ENCODE results near the gene ENTPD3. TPM values are rescaled to one million over a fixed set of nuclear protein-coding genes. Genes with fewer than 3 reads are reported as not detected.
A peak's percentile ranks its signal among the peaks of the same experiment; 100 is the strongest.

ENTPD3 gene
- total and polyA plus RNA-seq, 2 of the 13 experiments (the other 11 are each of a cell fraction or from before 2014, with no cell fraction given), result 0.07 TPM; not detected in 1

DNA sequence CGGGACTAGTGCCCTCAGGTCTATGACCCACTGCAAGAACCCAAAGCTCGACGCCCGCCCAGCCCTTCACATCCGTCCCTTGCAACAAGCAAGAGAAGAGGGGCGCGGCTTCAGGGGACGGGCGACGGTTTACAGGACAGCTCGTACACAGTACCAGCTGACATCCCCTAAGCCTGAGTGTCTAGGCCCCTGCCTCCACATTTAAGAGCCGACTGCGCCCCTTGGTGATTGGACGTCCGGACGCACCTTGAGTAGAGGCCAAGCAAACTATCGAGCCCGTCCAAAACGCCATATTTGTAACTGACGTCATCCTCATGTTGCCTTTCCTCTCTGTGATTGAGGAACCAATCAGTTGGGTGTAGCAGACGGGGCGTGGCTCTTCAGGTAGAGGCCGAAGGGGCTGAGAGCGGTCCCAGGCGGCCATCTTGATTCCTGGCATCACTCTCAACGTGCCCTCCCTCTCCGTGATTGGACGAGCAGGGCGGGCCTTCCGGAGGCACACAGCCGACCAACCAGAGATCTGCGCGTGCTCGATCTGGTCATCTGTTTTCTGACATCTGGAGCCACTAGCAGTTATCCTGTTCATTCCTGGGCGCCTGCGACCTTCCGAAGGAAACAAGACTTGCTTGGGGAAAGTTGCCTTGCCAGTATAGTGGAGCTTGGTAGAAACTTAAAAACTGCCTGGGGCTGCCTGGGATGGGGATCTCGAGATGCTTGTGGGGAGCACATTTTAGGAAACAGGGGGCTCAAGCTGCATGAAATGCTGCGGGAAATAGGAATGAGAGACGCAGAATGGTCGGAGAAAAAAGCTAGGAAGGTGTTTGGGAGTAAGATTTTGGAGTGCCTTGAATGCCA, 66.1 kb downstream of the ENTPD3 start (continued):
- TF ChIP-seq, protein P1, sequence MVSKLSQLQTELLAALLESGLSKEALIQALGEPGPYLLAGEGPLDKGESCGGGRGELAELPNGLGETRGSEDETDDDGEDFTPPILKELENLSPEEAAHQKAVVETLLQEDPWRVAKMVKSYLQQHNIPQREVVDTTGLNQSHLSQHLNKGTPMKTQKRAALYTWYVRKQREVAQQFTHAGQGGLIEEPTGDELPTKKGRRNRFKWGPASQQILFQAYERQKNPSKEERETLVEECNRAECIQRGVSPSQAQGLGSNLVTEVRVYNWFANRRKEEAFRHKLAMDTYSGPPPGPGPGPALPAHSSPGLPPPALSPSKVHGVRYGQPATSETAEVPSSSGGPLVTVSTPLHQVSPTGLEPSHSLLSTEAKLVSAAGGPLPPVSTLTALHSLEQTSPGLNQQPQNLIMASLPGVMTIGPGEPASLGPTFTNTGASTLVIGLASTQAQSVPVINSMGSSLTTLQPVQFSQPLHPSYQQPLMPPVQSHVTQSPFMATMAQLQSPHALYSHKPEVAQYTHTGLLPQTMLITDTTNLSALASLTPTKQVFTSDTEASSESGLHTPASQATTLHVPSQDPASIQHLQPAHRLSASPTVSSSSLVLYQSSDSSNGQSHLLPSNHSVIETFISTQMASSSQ (IDR thresholded peaks at IDR 0.05; ENCODE audit: low read depth), result no peak
- TF ChIP-seq, protein P1 (CRISPR knock-in tag; IDR thresholded peaks at IDR 0.05; ENCODE audit: borderline replicate concordance), result 0 out of 2 replicates have a peak, but pooled peaks have one; percentile 44
- TF ChIP-seq, protein P2, sequence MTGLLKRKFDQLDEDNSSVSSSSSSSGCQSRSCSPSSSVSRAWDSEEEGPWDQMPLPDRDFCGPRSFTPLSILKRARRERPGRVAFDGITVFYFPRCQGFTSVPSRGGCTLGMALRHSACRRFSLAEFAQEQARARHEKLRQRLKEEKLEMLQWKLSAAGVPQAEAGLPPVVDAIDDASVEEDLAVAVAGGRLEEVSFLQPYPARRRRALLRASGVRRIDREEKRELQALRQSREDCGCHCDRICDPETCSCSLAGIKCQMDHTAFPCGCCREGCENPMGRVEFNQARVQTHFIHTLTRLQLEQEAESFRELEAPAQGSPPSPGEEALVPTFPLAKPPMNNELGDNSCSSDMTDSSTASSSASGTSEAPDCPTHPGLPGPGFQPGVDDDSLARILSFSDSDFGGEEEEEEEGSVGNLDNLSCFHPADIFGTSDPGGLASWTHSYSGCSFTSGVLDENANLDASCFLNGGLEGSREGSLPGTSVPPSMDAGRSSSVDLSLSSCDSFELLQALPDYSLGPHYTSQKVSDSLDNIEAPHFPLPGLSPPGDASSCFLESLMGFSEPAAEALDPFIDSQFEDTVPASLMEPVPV (CRISPR knock-in tag; IDR thresholded peaks at IDR 0.05), result no peak
- peak; percentile 81 for TF ChIP-seq POLR2AphosphoS5 (IDR thresholded peaks at IDR 0.05; ENCODE audit: low read depth, low read length)
- TF ChIP-seq GZF1 (CRISPR knock-in tag; IDR thresholded peaks at IDR 0.05), result 0 out of 2 replicates have a peak, but pooled peaks have one; percentile 43
- no peak for TF ChIP-seq RBAK (CRISPR knock-in tag; IDR thresholded peaks at IDR 0.05)
- TF ChIP-seq PPARG (CRISPR knock-in tag; conservative IDR thresholded peaks at IDR 0.05), result no peak; the same call in 1 of the 2 replicates
- no peak for TF ChIP-seq MBNL3 (CRISPR knock-in tag; conservative IDR thresholded peaks at IDR 0.05)
- no peak for TF ChIP-seq NPAS2 (CRISPR knock-in tag; IDR thresholded peaks at IDR 0.05; ENCODE audit: borderline replicate concordance)
- no peak for TF ChIP-seq FOXA1 (IDR thresholded peaks at IDR 0.05)
- peak; percentile 54 for TF ChIP-seq FOXA1 (CRISPR knock-in tag; IDR thresholded peaks at IDR 0.05)
- TF ChIP-seq ZNF24 (IDR thresholded peaks at IDR 0.05), result no peak
- TF ChIP-seq, protein P3, sequence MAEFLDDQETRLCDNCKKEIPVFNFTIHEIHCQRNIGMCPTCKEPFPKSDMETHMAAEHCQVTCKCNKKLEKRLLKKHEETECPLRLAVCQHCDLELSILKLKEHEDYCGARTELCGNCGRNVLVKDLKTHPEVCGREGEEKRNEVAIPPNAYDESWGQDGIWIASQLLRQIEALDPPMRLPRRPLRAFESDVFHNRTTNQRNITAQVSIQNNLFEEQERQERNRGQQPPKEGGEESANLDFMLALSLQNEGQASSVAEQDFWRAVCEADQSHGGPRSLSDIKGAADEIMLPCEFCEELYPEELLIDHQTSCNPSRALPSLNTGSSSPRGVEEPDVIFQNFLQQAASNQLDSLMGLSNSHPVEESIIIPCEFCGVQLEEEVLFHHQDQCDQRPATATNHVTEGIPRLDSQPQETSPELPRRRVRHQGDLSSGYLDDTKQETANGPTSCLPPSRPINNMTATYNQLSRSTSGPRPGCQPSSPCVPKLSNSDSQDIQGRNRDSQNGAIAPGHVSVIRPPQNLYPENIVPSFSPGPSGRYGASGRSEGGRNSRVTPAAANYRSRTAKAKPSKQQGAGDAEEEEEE (CRISPR knock-in tag; IDR thresholded peaks at IDR 0.05; ENCODE audit: borderline replicate concordance), result no peak
- no peak; a peak in 1 of 4 replicates for TF ChIP-seq KLF16 (CRISPR knock-in tag; IDR thresholded peaks at IDR 0.05)
- TF ChIP-seq RAD51 (IDR thresholded peaks at IDR 0.05; ENCODE audit: borderline replicate concordance), result no peak
- no peak for TF ChIP-seq ZNF563 (CRISPR knock-in tag; IDR thresholded peaks at IDR 0.05)
- no peak for TF ChIP-seq ZNF138 (CRISPR knock-in tag; IDR thresholded peaks at IDR 0.05; ENCODE audit: low read depth)
- TF ChIP-seq EZH2 (conservative IDR thresholded peaks at IDR 0.05; ENCODE audit: low read depth, low read length), result no peak
- TF ChIP-seq, protein P4, sequence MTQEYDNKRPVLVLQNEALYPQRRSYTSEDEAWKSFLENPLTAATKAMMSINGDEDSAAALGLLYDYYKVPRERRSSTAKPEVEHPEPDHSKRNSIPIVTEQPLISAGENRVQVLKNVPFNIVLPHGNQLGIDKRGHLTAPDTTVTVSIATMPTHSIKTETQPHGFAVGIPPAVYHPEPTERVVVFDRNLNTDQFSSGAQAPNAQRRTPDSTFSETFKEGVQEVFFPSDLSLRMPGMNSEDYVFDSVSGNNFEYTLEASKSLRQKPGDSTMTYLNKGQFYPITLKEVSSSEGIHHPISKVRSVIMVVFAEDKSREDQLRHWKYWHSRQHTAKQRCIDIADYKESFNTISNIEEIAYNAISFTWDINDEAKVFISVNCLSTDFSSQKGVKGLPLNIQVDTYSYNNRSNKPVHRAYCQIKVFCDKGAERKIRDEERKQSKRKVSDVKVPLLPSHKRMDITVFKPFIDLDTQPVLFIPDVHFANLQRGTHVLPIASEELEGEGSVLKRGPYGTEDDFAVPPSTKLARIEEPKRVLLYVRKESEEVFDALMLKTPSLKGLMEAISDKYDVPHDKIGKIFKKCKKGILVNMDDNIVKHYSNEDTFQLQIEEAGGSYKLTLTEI (CRISPR knock-in tag; conservative IDR thresholded peaks at IDR 0.05), result no peak
- TF ChIP-seq SP2 (CRISPR knock-in tag; IDR thresholded peaks at IDR 0.05), result peak; percentile 85
- peak; percentile 69; the same call in 1 of the 2 replicates for TF ChIP-seq ZNF567 (CRISPR knock-in tag; IDR thresholded peaks at IDR 0.05; ENCODE audit: borderline replicate concordance)
